Right atrium auricular region (tissue), 2 donors: ENCODE measurements around the gene DLG2. TPM values are rescaled to one million over a fixed set of nuclear protein-coding genes. Genes with fewer than 3 reads are reported as not detected.

Experiments used
- DNase-seq: peaks from one replicate; pipeline ENCODE4 v3.0.0-alpha.2; 2019; ENCODE audit warnings: low spot score
- H3K27ac ChIP-seq, 2 donors: fragments of 200-600 bp; sonication (generic); 1 replicate in 1 of 2; 2 replicates in 1 of 2; pipeline ENCODE4 v1.5.1; 2016 to 2019
- H3K27me3 ChIP-seq, 2 donors: fragments of 200-600 bp; sonication (generic); one replicate each; pipeline versions ENCODE4 v1.5.1 to v1.6.0; 2017 to 2019
- H3K36me3 ChIP-seq: fragments of 200-600 bp; sonication (generic); one replicate; pipeline ENCODE4 v1.5.1; 2016
- H3K4me1 ChIP-seq, 2 donors: fragments of 200-600 bp; sonication (generic); one replicate each; pipeline versions ENCODE4 v1.5.1 to v1.6.0; 2017 to 2019
- H3K4me3 ChIP-seq, 2 donors: fragments of 200-600 bp; sonication (generic); 1 replicate in 1 of 2; 2 replicates in 1 of 2; pipeline ENCODE4 v1.5.1; 2017 to 2019; ENCODE audit warnings: mild to moderate bottlenecking in 1 of 2, moderate library complexity in 1 of 2
- H3K9me3 ChIP-seq, 2 donors: fragments of 200-600 bp; sonication (generic); one replicate each; pipeline ENCODE4 v1.5.1; 2019
- total RNA-seq, 2 donors: library from RNA; depleted of rRNA; stranded (reverse); fragments of >200 nt; gene quantifications; one replicate each; pipeline ENCODE4 v1.1.0, GENCODE V29; 2016
- TF ChIP-seq, protein P1 (sequence below), 2 donors: fragments of 200-600 bp; sonication (generic); IDR thresholded peaks; one replicate each; pipeline ENCODE4 v1.5.1; 2019; ENCODE audit warnings: antibody characterized with exemption in 2 of 2

Gene DLG2
- total RNA-seq, 2 donors from 2014 or later = 6.6 to 6.7 TPM

DNA sequence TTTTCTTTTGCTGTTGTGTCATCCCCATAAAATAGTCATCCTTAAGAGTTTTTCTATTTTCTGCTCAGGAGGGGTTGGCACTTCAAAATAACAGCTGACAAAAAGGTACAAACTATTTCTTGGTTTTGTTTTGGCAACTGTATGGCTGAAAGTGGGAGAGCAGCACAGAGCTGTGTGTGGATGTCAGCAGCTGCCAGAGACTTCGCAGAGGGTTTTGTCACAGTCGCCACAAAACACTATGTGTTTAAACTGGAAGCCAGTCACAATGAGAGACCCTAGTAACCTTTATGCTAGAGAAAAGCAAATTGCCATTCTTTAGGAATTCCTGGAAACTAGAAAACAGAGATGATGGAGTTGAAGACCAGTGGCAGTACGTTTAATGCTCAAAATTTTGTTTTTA lies 2151.4 kb downstream of the DLG2 start:
- H3K36me3 ChIP-seq = no peaks in the 10 kb centered on the region
- TF ChIP-seq, protein P1, sequence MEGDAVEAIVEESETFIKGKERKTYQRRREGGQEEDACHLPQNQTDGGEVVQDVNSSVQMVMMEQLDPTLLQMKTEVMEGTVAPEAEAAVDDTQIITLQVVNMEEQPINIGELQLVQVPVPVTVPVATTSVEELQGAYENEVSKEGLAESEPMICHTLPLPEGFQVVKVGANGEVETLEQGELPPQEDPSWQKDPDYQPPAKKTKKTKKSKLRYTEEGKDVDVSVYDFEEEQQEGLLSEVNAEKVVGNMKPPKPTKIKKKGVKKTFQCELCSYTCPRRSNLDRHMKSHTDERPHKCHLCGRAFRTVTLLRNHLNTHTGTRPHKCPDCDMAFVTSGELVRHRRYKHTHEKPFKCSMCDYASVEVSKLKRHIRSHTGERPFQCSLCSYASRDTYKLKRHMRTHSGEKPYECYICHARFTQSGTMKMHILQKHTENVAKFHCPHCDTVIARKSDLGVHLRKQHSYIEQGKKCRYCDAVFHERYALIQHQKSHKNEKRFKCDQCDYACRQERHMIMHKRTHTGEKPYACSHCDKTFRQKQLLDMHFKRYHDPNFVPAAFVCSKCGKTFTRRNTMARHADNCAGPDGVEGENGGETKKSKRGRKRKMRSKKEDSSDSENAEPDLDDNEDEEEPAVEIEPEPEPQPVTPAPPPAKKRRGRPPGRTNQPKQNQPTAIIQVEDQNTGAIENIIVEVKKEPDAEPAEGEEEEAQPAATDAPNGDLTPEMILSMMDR (IDR thresholded peaks at IDR 0.05) = no peak
- H3K9me3 ChIP-seq = no peaks in the 10 kb centered on the region
- H3K27ac ChIP-seq = no peak overlapping the region
- no peaks in the 10 kb centered on the region for H3K4me1 ChIP-seq
- no peak overlapping the region for H3K4me3 ChIP-seq
- H3K27me3 ChIP-seq = no peaks in the 10 kb centered on the region
- DNase-seq = no peak

DNA sequence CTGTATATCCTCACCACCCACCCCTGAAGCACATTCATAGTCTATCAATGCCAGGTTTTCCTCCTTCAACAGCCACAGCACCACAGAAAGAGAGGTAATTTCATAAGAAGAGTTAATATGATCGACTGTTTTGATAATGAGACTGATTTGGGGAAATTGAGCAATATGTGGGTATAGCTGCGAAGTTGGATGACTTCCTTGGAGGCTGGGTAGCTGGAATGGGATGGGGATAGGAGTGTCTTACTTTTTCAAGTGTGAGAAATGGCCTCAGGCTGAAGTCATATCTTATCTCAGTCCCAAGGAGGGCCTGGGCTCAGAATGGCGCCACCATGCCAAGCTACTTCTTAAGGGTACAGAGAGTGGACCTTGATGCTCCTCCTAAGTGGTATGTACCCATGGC lies 2153.4 kb downstream of the DLG2 start:
- TF ChIP-seq, protein P1 (IDR thresholded peaks at IDR 0.05) = no peak
- H3K4me3 ChIP-seq = no peak overlapping the region
- no peaks in the 10 kb centered on the region for H3K36me3 ChIP-seq
- no peak overlapping the region for H3K27ac ChIP-seq
- no peaks in the 10 kb centered on the region for H3K9me3 ChIP-seq
- H3K4me1 ChIP-seq = no peaks in the 10 kb centered on the region
- no peaks in the 10 kb centered on the region for H3K27me3 ChIP-seq
- no peak for DNase-seq

DNA sequence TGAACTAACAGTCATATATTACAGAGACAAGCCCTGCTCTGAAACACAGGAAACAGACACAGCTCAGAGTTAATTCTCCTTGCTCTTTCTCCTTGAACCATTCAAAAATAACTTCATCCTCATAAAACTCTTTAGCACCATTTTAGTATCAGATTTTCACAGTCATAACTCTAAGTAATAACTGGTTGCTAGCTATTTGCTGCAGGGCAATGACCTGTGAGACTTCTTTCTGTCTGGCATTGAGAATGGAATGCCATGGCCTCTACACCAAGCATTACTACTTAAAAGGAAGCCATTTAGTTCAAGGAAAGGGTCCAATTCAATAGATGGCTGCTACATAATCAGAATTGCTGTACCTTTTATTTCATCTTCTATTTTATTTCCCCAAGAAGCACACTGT lies 2154.3 kb downstream of the DLG2 start:
- Histone ChIP-seq H3K36me3 (no peaks in the 10 kb centered on the region), H3K4me1 (no peaks in the 10 kb centered on the region), H3K27me3 (no peaks in the 10 kb centered on the region), H3K4me3 (no peak overlapping the region), H3K27ac (no peak overlapping the region), H3K9me3 (no peaks in the 10 kb centered on the region)
- DNase-seq = no peak
- TF ChIP-seq, protein P1 (IDR thresholded peaks at IDR 0.05) = no peak

DNA sequence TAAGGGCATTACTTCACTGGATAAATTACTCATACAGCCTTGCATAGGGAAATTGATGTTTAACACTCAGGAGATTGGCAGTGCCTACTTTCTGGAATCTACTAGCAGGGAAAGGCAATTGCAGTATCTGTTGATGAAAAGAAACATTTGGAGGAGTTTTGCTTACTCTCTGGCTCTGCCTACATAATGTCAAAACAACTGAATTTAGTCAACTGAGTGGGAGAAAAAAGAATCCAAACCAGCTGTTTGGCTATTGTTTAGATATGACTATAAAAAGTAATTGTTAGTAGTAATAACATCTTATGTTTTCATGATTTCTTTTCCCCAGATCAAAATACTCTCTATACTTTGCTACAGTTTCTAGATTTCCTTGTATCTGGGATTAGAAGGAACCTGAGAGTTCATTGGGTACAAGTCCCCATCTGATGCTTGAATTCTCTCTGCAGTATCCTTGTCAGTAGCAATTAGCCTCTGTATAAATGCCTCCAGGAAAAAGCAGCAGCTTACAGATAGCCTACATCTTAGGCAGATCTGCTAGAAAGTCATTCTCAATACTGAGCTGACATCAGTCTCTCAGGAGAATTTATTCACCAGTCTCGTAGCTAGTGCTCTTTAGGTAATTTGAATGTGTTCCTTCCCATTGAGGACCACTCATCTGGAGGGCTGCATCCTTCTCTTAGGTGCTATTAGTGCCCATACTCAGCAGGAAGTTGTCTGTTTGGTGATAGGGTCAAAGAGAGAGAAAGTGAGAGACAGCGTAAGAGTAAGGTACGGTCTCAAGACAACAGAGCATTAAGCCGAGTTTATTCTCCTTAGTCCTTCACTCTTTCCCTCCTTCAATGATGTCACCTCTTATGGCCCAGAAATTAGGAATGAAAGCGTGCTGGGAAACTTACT lies 2155.1 kb downstream of the DLG2 start:
- Histone ChIP-seq H3K27ac (no peak overlapping the region), H3K27me3 (no peaks in the 10 kb centered on the region), H3K4me1 (no peaks in the 10 kb centered on the region), H3K4me3 (no peak overlapping the region), H3K36me3 (no peaks in the 10 kb centered on the region), H3K9me3 (no peaks in the 10 kb centered on the region)
- TF ChIP-seq, protein P1 (IDR thresholded peaks at IDR 0.05) = no peak
- DNase-seq = no peak

DNA sequence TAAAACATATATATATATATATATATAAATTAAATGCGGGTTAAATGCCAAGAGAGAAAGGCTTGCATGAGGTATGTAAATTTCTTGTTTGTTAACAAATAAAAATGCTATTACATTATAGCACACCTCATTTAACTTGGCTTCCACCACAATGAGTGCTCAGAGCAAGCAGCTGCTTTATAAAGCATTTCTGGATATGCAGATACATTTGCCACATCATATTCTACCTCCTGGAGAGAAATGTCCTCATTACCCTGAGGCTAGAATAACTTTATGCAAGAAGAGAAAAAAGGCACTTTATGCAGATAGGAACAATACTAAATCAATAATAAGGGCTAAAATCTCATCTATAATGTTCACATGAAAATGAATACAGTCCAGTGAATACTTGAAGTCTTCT lies 2159.3 kb downstream of the DLG2 start:
- no peak overlapping the region for H3K4me3 ChIP-seq
- H3K36me3 ChIP-seq = no peaks in the 10 kb centered on the region
- TF ChIP-seq, protein P1 (IDR thresholded peaks at IDR 0.05) = no peak
- H3K27ac ChIP-seq = no peak overlapping the region
- DNase-seq = no peak
- no peaks in the 10 kb centered on the region for H3K27me3 ChIP-seq
- H3K9me3 ChIP-seq = no peaks in the 10 kb centered on the region
- H3K4me1 ChIP-seq = no peaks in the 10 kb centered on the region
